NCI-H1930 (cell line): Measurements from ENCODE around the gene TENT5C.
A peak's percentile ranks its signal among the peaks of the same experiment; 100 is the strongest.
"Not testable (repeated sequence)": the region's sequence is repeated elsewhere in the genome, so short reads cannot be mapped to it uniquely, and the experiment has no call there.

Source experiments
- DNase-seq, 2 experiments: peaks; one replicate each; lab custom pipeline; 2025; lab: John Stamatoyannopoulos, UW

Gene TENT5C

DNA sequence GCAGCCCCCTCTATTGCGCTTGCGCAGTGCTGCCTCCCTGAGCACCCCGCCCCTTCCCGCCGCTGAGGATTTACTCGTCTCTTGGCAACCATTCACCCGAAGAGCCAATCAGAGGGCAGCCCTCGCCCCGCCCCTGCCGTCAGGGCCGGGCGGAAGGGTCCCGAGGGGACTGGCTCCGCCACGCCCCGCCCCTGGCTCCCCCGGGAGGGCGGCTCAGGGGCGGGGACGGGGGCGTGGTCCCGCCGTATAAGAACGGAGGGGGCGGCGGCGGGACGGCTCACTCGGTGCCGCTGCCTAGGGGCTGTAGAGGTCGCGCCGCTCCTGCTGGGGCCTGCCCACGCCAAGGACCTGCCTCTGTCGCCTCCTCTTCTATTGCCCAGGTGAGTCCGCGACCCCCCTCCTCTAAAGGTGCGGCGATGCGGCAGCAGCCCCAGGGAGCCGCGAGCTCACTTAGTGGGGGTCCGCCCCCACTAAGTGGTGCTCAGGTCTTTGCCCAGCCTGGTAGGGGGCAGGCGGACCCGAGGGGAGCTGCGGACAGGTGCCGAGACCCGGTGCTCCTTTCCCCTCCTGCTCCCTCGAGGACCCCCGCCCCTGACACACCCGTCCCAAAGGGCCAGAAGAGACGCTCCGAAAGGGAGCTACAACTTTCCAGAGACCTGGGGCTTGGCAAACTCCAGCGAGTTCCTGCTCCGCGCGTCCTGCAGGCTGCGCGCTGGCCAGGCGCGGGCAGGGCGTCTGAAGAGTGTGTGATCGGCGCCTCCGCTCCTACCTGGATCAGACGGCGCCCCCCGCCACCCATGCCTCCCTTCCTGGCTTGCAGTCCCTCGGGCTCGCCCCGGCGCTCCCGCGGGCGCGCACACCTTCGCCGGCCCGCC is at the start of gene TENT5C:
Gene TENT5C, plus strand, starts transcription at position 275 of the 875 bp plus-strand sequence. CDS start 16,821 bp downstream, outside the sequence.
- peak; percentile 90 to 94 for DNase-seq

DNA sequence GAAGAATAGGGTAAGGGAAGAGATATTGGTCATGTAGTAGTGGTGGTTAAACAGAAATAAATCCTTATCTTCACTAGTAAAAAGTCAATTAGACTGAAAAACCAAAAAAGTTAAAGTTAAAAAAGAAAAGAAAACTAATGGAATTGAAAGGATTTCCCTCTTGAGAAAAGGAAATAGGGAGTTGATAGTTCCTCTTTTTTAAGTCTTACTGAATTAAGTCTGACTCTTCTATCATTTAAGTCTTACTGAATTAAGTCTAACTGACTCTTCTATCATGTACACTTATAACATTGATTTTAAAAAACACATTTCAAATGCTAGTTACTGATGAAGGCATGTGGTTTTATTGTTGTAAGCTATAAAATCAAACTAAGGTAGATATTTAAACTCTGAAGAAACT is 49.5 kb upstream of the TENT5C start:
- no peak for DNase-seq

DNA sequence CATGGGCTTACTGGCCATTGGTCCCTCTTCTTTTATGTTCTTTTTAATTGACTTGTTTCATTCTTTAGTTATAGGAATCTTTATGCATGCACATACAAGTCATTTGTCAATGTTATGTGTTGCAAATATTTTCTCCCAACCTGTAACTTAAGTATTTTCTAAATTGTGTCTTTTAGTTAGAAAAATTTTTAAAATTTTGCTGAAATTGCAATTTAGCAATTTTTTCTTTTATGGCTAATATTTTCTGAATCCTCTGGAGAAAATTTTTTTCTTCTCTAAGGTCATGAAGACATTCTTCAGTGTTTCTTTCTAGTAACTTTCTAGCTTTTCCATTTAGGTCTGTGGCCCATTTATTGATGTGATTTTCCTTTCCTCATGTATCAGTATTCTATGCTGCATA is 48.9 kb upstream of the TENT5C start:
- no peak for DNase-seq

DNA sequence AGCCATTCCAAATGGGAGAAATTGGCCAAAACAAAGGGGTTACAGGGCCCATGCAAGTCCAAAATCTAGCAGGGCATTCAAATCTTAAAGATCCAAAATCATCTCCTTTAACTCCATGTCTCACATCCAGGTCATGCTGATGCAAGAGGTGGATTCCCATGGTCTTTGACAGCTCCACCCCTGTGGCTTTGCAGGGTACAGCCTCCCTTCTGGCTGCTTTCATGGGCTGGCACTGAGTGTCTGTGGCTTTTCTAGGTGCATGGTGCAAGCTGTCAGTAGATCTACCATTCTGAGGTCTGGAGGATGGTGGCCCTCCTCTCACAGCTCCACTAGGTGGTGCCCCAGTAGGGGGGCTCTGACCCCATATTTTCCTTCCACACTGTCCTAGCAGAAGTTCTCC is 47.4 kb upstream of the TENT5C start:
- not testable (repeated sequence) for DNase-seq

DNA sequence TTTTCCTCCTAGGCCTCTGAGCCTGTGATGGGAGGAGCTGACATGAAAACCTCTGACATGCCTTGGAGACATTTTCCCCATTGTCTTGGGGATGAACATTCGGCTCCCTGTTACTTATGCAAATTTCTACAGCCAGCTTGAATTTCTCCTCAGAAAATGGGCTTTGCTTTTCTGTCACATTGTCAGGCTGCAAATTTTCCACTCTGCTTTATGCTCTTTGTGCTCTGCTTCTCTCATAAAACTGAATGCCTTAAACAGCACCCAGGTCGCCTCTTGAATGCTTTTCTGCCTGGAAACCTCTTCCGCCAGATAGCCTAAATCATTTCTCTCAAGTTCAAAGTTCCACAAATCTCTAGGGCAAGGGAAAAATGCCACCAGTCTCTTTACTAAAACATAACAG is 46.7 kb upstream of the TENT5C start:
- no peak for DNase-seq

DNA sequence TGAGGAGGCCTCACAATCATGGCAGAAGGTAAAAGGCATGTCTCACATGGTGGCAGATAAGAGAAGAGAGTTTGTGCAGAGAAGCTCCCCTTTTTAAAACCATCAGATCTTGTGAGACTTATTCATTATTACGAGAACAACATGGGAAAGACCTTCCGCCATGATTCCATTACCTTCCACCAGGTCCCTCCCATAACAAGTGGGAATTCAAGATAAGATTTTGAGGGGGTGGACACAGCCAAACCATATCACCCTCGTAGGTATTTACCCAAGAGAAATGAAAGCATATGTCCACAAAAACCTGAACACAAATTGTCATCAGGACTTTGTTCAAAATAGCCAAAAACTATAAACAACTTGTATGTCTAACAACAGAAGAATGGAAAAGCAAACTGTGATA is 45.9 kb upstream of the TENT5C start:
- no peak for DNase-seq

DNA sequence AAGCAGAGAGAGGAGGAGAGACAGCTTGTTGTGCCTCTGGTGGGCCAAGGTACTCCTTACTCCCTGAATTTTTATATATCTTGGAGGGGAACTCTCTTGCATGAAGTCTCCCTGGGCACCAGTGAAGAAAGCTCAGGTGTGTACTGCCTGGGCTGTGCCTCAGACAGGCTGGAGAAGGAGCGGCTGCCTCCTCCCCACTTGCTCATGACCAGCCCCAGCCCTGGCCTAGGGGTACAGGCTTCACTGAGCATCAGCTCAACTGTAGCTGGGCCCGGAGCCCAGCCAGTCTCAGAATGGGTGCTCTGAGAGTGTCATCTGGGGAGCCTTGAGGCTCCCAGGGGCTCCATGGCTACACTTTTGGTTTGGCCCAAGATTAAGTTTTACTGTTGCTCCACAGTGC is 44.8 kb upstream of the TENT5C start:
- DNase-seq = no peak

DNA sequence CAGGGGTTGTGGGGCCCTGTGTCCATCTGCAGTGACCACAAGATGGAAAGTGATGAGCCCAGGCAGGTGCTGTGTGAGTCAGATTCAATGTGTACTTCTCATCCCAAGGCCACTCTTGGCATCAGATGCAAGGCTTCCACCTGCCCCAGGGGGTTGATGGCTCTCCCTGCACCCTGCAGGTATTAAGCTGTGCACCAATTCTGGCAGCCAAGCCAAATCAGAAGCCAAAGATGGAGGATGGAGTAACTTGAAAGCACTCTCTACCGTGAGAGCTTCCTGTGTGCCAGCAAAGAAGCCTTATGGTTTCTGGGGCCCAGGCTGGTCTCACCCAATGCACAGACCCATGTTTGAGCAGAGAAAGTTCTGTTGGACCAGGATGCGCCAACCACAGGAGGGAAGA is 44.3 kb upstream of the TENT5C start:
- no peak for DNase-seq

DNA sequence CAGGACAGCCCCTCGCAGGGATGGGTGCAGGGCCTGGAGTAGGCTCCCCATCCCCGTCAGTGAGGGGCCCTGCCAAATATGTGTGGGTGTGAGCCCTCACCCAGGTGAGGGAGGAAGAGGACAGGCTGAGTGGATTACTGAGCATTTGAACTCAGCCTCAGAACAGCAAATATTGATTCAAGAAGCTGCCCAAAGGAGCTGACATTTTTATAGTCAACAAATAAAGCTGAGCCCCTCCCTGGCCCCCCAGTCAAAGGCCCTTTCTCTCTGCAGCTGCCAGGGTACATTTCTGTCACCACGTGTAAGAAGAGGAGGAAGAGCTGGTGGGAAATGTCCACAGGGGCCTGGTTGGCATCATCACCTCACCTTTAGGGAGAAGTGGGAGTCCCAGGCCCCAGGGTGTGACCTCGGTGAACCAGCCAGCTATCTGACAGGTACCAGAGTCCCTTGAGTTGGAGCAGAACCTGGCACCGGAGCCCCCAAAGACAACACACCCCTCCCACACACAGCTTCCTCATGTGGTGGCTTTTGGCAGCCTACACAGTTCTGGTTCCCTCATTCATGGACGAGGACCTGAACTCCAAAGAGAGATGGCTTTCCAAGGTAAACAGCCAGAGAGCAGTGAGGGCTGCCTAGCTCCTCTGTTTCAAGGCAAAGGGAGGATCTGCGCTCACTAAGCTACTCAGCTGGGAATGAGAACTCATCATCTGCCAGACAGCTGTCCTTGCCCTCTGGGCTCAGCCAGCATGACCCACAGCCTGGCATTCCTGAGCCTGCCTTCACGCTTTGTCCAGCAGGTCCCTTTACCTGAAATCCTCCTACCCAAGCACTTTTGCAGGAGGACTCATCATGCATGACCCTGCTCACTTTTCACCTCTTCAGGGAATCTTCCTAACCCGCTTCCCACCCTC is 43.0 kb upstream of the TENT5C start:
- no peak for DNase-seq

DNA sequence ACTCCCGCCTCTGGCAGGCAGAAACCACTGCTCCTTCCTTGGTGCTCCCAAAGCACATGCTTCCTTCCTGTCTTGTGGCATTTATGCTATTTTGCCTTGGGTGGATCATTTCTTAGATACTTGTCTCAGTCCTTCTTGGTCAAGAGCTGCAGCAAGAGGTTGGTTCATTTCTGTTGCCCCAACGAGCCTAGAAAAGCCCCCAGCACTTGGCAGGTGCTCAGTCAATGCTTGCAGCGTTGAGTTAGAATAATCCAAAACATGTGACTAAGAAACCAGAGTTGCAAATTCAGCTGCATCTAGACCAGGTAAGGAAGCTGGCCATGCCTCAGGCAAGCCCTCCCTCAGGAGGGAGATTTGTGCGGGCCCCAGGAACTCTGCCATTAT is 42.4 kb upstream of the TENT5C start:
- no peak for DNase-seq

DNA sequence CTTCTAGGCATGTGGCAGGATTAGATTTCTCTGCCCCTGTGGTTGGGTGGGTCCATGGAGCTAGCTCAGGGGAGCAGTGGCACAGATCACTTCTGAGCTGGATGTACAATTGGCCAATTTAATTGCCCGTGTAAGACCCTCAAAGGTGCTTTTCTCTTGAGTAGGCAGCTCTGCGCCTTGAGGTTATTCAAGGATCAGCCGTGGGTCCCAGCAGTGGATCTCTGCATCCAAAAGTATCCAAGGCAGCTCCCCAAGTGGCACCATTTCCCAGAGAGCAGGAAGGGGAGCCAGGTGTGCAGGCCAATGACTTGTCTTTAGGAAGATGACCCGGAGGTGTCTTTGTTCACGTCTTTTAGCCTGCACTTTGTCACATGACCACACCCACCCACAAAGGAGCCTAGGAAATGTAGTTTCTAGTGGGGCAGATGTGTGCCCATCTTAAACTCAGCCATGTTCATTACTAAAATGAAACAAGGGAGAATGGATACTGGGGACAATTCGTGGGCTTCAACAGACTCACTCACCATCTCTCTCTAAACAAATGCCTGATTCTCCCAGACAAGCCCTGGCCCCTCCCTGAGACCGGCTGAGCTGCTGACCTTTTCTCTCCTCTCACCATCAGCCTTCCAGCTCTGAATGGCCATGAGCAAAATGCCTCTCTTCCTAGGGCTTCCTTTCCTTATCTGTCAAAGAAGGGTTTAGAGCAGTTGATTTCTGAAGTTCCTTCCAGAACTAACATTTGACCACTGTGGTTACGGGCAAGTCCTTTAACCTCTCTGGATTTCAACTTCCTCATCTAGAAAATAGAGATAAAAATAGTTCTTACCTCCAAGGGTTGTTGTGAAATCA is 41.4 kb upstream of the TENT5C start:
- DNase-seq = no peak

DNA sequence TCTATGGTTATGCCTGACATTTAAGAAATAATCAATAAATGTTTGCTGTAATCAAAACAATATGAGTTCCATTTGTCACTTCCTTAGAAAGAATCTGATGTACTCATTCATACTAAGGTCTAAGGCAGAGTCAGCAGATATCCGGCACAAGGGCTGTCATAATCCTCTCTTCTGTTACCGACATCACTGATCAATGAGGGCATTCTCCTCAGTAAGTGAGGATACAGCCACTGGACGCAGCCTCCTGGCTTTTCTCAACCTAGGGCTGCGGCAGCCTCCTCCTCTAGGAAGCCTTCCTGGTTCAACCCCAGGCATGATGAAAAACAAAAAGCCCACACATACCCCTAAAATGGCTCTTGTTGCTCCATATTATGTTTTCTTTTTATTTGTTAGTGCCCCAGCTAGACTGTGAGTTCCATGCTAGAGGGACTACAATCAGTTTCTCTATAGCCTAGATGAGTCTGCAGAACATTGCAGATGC is 40.7 kb upstream of the TENT5C start:
- DNase-seq = no peak

DNA sequence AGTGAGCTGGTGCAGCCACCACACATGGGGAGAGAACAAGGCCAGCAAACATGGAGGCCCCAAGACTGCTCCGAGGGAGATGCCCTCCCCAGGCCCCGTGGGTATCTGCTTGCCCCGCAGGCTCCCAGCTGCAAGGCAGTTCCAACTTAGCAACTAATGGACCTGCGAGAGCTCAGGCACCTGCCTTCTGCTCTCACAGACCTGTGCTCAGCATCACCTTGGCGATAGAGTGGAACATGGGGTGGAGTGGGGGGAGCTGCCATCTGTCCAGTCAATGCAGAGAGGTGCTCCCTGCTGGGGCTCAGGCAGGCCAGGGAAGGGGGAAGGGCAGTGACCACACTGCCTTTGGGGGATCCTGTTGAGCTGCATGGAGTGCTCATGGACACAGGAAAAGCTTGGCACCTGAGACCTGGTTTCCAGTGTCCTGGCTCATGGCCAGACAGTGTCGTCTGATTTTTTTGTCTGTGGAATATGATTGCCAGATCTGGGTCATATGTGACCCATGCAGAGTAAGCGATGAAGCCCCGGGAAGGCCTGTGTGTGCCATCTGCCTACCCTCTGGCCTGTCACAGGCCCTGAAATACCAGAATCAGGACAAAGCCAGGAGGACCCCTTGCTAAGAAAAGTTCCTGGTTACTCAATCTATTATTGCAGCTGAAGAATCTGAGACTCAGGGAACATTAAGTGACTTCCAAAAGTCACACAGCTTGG is 39.9 kb upstream of the TENT5C start:
- DNase-seq = no peak

DNA sequence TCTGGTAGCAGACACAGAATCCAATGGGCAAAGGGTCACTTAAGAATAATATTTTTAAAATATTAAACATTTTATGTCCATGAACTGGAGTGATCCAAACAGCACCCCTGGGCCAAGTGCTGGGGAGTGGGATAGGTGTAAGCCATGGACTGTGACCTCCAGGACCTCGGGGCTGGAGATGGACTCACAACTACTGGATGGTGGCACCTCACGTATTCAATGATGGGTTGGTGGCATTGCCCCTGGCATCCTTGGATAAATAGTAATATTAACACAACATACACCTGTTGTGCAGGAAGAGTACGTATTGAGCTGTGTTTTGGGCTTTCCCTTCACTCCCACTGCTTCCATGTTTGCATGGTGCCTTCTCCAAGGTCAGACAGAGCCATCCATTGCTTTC is 39.3 kb upstream of the TENT5C start:
- no peak for DNase-seq

DNA sequence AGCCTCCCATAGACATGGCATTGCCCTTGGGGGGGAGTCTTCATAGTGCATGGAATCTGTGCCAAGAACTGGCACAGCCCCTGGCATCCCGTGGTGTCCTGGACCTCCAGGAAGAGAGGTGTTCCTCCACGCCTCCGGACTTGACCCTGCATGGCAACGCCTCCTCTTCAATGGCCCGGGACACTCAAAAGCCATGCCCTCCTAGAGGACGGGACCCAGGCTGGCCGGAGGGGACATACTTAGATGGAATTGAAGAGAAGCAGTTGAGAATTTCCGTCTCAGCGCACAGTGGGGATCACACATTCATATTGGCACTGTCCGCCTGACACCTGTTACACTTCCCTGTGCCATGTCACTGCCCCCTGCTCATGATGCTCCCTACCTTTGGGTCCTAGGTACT is 38.4 kb upstream of the TENT5C start:
- no peak for DNase-seq

DNA sequence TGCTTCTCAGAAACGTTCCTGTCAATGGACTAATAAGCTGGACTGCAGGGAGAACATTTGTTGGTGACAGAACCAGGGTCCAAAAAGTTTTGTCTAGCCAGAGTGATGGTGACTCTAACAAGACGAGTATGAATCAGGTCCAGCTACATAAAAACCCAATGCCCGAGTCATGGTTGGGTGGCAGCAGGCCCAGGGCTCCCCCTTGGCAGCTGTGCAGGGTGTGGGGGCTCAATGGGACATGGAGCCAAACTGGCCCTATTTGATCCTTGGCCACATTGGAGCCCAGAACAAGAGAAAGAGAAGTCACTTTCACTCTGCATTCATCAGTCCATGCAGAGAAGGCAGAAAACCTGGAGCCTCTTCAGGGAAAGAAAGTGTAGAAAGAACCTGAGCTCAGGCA is 37.9 kb upstream of the TENT5C start:
- no peak for DNase-seq

DNA sequence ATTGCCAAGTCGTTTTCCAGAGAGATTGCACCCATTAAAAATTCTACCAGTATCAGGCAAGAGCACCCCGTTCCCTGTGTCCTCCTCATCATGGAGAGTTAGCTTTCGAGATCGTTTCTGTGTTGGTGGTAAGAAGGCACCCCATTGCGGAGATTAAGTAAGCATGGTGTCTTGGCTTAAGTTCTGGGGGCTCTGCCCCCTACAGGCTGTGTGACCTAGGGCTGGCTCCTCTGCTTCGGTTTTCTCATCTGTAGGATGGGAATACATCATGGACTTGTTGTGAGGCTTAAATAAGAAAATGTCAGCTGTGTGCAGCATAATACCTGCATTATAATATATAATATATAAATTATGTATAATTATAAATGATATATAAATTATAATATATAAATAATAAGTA is 36.8 kb upstream of the TENT5C start:
- no peak for DNase-seq

DNA sequence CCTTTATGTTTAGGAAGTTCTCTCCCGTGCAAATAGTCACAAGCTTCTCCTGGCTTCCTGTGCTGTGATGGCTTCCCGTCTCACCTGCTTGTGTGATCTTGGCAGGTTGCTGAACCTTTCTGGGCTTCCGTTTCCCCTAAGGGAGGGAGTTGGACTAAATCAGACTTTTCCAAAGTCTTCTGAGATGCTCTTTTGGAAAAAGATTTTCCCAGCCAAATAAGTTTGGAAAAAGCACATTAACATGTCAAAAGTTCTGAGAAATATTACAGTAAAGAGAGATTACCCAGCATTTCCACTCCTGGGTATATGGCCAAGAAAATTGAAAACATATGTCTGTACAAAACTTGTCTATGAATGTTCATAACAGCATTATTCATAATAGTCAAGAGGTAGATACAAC is 36.0 kb upstream of the TENT5C start:
- no peak for DNase-seq

DNA sequence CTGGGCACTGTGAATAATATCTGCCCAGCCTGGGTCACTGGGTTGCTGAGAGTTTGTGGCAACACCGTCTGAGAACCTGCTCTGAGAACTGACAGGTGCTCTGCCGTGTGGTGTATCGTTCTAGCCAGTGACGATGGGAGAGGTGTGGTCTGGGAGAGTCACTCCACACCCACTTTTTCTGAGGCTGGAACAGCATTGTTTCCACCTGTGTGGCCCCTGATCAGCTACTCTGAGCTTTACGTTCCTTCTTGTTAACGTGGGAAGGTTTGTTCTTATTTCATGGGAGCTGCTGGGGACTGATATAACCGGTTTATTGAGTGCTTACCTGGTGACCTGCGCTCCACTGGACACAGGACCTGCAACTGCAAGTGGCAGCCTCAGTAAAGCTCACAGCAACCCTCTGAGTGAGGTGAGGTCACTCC is 34.8 kb upstream of the TENT5C start:
- no peak for DNase-seq

DNA sequence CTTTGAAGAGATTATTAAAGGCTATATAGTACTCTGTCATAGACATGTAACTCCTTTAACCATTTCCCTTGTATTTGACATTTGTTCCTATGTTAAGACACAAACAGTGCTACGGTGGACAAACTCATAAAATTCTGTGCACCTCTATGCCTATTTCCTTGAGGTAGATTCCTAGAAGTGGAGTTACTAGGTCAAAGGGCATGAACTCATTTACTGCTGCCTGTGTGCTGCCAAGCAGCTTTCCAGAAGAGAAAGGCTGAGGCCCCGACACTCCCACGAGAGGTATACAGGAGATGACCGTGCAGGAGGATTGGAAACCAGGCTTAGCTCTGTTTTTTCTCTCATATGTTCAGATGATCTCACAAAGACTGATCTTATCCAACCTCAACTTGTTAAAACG is 34.4 kb upstream of the TENT5C start:
- DNase-seq = no peak

DNA sequence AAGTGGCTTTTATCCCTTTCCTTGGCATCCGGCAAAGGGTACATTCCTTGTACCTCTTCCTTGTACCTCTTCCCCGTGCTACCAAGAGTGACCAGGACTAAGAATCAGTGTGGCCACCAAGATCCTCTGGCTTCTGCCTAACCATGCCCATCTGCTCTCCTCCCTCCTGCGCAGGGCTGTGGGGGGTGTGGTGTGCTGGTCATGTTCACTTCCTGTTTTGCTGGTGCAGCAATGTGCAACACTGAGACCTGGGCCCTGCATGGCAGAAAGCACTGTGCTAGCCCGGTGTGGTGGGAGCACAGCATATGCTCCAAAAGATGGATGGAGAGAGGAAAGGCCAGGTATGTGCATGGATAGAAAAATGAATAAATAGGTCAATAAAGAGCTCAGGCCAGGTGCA is 33.3 kb upstream of the TENT5C start:
- no peak for DNase-seq
